ENCODE results near the gene UBQLN4. TPM values are rescaled to one million over a fixed set of nuclear protein-coding genes. Genes with fewer than 3 reads are reported as not detected.

Gene UBQLN4
- polyA plus RNA-seq, 1 donor from 2014 or later = 34.9 TPM

DNA sequence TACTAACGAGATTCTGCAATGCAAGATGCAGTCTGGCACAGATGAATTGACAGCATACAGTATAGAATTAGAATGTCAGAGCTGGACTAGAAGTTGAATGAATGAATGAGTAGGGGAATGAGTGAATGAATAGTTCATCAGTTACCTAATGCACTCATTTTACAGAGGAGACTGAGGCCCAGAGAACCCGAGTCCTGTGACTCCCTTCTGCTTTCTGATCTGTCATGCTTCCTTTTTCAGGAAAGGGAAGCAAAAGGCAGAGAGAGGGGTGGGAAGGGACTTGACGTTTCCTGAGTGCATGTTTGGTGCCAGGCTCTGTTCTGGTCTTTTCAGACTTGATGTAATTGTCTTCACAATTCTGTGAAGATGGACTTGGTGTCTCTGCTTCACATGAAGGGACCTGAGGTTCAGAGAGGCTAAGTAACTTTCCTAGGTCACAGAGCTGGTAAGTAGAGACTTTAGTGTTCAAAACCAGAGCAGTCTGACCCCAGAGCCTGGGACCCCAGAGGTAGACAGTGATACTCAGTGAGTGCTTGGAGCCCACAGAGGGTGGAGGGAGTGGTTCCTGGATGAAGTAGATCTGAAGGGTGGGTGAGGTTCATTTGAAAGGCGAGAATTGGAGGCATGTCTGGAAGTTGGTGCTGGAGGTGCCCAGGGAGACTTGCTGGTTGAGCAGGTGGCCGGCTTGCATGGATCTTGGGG, 36.7 kb upstream of the UBQLN4 start:
- no peaks in the 10 kb centered on the region for H3F3A ChIP-seq (ENCODE audit: insufficient read depth, low read length, poor library complexity, severe bottlenecking)
- H3K9me2 ChIP-seq (ENCODE audit: insufficient read depth, low read length) = no peaks in the 10 kb centered on the region
- no peak overlapping the region for H2AFZ ChIP-seq (ENCODE audit: low read depth, low read length)
- no peaks in the 10 kb centered on the region for H3K36me3 ChIP-seq (ENCODE audit: insufficient read depth, low read length)
- H4K20me1 ChIP-seq (ENCODE audit: insufficient read depth) = peaks cover 21% of the 10 kb centered on the region
- H3K79me2 ChIP-seq (replicated peaks; ENCODE audit: insufficient read depth, low read length) = peaks cover 81% of the 10 kb centered on the region
- no peaks in the 10 kb centered on the region for H3K27me3 ChIP-seq (ENCODE audit: insufficient read depth, low read depth, low read length)
- H3K9me3 ChIP-seq (ENCODE audit: low read length) = no peaks in the 10 kb centered on the region
- no peak overlapping the region for H3K4me2 ChIP-seq (ENCODE audit: low read length)
- no peak overlapping the region for H3K9ac ChIP-seq (ENCODE audit: low read length)
- H3K4me3 ChIP-seq (ENCODE audit: low read length) = no peak overlapping the region
- TF ChIP-seq MXI1 (conservative IDR thresholded peaks at IDR 0.05; ENCODE audit: poor library complexity, severe bottlenecking) (no peak), SMC3 (conservative IDR thresholded peaks at IDR 0.05; ENCODE audit: poor library complexity) (no peak), EP300 (conservative IDR thresholded peaks at IDR 0.05; ENCODE audit: poor library complexity, severe bottlenecking) (no peak), EZH2 (IDR thresholded peaks at IDR 0.05; ENCODE audit: borderline replicate concordance, insufficient read depth, low read length, poor library complexity, severe bottlenecking) (no peak), RAD21 (conservative IDR thresholded peaks at IDR 0.05) (no peak), POLR2AphosphoS5 (IDR thresholded peaks at IDR 0.05) (no peak), TAF1 (IDR thresholded peaks at IDR 0.05; ENCODE audit: low read depth) (no peak)
- TF ChIP-seq, protein P1, sequence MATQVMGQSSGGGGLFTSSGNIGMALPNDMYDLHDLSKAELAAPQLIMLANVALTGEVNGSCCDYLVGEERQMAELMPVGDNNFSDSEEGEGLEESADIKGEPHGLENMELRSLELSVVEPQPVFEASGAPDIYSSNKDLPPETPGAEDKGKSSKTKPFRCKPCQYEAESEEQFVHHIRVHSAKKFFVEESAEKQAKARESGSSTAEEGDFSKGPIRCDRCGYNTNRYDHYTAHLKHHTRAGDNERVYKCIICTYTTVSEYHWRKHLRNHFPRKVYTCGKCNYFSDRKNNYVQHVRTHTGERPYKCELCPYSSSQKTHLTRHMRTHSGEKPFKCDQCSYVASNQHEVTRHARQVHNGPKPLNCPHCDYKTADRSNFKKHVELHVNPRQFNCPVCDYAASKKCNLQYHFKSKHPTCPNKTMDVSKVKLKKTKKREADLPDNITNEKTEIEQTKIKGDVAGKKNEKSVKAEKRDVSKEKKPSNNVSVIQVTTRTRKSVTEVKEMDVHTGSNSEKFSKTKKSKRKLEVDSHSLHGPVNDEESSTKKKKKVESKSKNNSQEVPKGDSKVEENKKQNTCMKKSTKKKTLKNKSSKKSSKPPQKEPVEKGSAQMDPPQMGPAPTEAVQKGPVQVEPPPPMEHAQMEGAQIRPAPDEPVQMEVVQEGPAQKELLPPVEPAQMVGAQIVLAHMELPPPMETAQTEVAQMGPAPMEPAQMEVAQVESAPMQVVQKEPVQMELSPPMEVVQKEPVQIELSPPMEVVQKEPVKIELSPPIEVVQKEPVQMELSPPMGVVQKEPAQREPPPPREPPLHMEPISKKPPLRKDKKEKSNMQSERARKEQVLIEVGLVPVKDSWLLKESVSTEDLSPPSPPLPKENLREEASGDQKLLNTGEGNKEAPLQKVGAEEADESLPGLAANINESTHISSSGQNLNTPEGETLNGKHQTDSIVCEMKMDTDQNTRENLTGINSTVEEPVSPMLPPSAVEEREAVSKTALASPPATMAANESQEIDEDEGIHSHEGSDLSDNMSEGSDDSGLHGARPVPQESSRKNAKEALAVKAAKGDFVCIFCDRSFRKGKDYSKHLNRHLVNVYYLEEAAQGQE (IDR thresholded peaks at IDR 0.05; ENCODE audit: borderline replicate concordance) = no peak
- TF ChIP-seq, protein P2, sequence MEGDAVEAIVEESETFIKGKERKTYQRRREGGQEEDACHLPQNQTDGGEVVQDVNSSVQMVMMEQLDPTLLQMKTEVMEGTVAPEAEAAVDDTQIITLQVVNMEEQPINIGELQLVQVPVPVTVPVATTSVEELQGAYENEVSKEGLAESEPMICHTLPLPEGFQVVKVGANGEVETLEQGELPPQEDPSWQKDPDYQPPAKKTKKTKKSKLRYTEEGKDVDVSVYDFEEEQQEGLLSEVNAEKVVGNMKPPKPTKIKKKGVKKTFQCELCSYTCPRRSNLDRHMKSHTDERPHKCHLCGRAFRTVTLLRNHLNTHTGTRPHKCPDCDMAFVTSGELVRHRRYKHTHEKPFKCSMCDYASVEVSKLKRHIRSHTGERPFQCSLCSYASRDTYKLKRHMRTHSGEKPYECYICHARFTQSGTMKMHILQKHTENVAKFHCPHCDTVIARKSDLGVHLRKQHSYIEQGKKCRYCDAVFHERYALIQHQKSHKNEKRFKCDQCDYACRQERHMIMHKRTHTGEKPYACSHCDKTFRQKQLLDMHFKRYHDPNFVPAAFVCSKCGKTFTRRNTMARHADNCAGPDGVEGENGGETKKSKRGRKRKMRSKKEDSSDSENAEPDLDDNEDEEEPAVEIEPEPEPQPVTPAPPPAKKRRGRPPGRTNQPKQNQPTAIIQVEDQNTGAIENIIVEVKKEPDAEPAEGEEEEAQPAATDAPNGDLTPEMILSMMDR (IDR thresholded peaks at IDR 0.05; ENCODE audit: poor library complexity, severe bottlenecking) = no peak
- H3K27ac ChIP-seq (ENCODE audit: low read length) = no peak overlapping the region

DNA sequence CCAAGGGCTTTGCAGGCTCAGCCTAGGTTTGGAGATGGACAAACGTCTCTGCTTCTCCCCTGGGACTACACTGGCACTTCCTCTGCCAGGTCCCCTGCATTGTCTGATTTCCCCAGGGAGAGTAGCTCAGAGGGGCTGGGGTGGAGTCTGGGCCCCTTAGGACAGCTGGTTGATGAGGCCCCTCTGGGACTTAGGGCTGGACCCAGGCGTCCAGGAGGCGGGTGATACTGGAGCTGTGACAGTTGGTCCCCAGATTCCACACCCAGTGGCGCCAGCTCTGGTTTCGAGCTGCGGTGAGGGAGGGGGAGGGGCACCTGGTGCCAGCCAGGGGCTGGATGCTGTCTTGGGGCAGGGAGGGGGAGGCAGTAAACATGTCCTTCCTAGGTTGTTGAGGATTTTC, 36.1 kb upstream of the UBQLN4 start:
- H3F3A ChIP-seq (ENCODE audit: insufficient read depth, low read length, poor library complexity, severe bottlenecking) = no peaks in the 10 kb centered on the region
- peaks cover 87% of the 10 kb centered on the region for H3K79me2 ChIP-seq (replicated peaks; ENCODE audit: insufficient read depth, low read length)
- no peak overlapping the region for H2AFZ ChIP-seq (ENCODE audit: low read depth, low read length)
- H3K27ac ChIP-seq (ENCODE audit: low read length) = no peak overlapping the region
- H3K36me3 ChIP-seq (ENCODE audit: insufficient read depth, low read length) = no peaks in the 10 kb centered on the region
- H3K27me3 ChIP-seq (ENCODE audit: insufficient read depth, low read depth, low read length) = no peaks in the 10 kb centered on the region
- TF ChIP-seq POLR2AphosphoS5 (IDR thresholded peaks at IDR 0.05) (no peak), TAF1 (IDR thresholded peaks at IDR 0.05; ENCODE audit: low read depth) (no peak), EZH2 (IDR thresholded peaks at IDR 0.05; ENCODE audit: borderline replicate concordance, insufficient read depth, low read length, poor library complexity, severe bottlenecking) (no peak), EP300 (conservative IDR thresholded peaks at IDR 0.05; ENCODE audit: poor library complexity, severe bottlenecking) (no peak), RAD21 (conservative IDR thresholded peaks at IDR 0.05) (no peak), MXI1 (conservative IDR thresholded peaks at IDR 0.05; ENCODE audit: poor library complexity, severe bottlenecking) (no peak), SMC3 (conservative IDR thresholded peaks at IDR 0.05; ENCODE audit: poor library complexity) (no peak)
- TF ChIP-seq, protein P1 (IDR thresholded peaks at IDR 0.05; ENCODE audit: borderline replicate concordance) = no peak
- TF ChIP-seq, protein P2 (IDR thresholded peaks at IDR 0.05; ENCODE audit: poor library complexity, severe bottlenecking) = no peak
- H3K9ac ChIP-seq (ENCODE audit: low read length) = no peak overlapping the region
- H3K9me2 ChIP-seq (ENCODE audit: insufficient read depth, low read length) = no peaks in the 10 kb centered on the region
- H3K4me3 ChIP-seq (ENCODE audit: low read length) = no peak overlapping the region
- H3K4me2 ChIP-seq (ENCODE audit: low read length) = no peak overlapping the region
- no peaks in the 10 kb centered on the region for H3K9me3 ChIP-seq (ENCODE audit: low read length)
- peaks cover 27% of the 10 kb centered on the region for H4K20me1 ChIP-seq (ENCODE audit: insufficient read depth)

Measured in neural cell (in vitro differentiated cells).